Keratinocyte (primary cell): Measurements from ENCODE around the gene ESR2. TPM values are rescaled to one million over a fixed set of nuclear protein-coding genes. Genes with fewer than 3 reads are reported as not detected.
"Not testable (repeated sequence)": the region's sequence is repeated elsewhere in the genome, so short reads cannot be mapped to it uniquely, and the experiment has no call there.

Experiments used
- DNase-seq: peaks from one replicate; pipeline ENCODE4 v3.0.0-alpha.2; 2011; ENCODE audit warnings: low read depth, missing footprints, low spot score
- FAIRE-seq: peaks from 2 replicates; lab custom pipeline; 2011; peaks lifted over from hg19 to GRCh38; lab: Jason Lieb, UNC
- H2AFZ ChIP-seq: 2 replicates; pipeline ENCODE4 v1.6.0; 2012; ENCODE audit warnings: low read length, control low read depth, inconsistent platforms; ENCODE audit not compliant: control insufficient read depth
- H3K27ac ChIP-seq: 2 replicates; pipeline ENCODE4 v1.5.1; 2011; ENCODE audit warnings: low read length; ENCODE audit not compliant: control insufficient read depth, insufficient read depth
- H3K27me3 ChIP-seq: 3 replicates; pipeline ENCODE4 v1.6.0; 2011; ENCODE audit warnings: low read length; ENCODE audit not compliant: control insufficient read depth, insufficient read depth; ENCODE audit errors: extremely low read depth
- H3K36me3 ChIP-seq, 2 experiments: 2 replicates in 1 of 2; 3 replicates in 1 of 2; pipeline ENCODE4 v1.5.1; 2011; ENCODE audit warnings: low read length in 2 of 2, mild to moderate bottlenecking in 1 of 2; ENCODE audit not compliant: control insufficient read depth in 2 of 2, insufficient read depth in 2 of 2; ENCODE audit errors: extremely low read depth in 1 of 2
- H3K4me1 ChIP-seq: 3 replicates; pipeline ENCODE4 v1.5.1; 2011; ENCODE audit warnings: low read length; ENCODE audit not compliant: control insufficient read depth, insufficient read depth; ENCODE audit errors: extremely low read depth
- H3K4me2 ChIP-seq: 3 replicates; pipeline ENCODE4 v1.6.0; 2011; ENCODE audit warnings: low read depth, low read length; ENCODE audit not compliant: control insufficient read depth, insufficient read depth; ENCODE audit errors: extremely low read depth
- H3K4me3 ChIP-seq, 3 experiments: fragments of 200-600 bp in 1 of 3; sonication (generic) in 1 of 3; 2 replicates in 2 of 3; 3 replicates in 1 of 3; pipeline ENCODE4 v1.5.1; 2011 to 2016; ENCODE audit warnings: low read length in 3 of 3, mild to moderate bottlenecking in 3 of 3, control low read depth in 2 of 3, inconsistent platforms in 1 of 3, low read depth in 1 of 3, mixed read lengths in 1 of 3, mixed run types in 1 of 3, moderate library complexity in 1 of 3; ENCODE audit not compliant: control insufficient read depth in 2 of 3, insufficient read depth in 2 of 3; ENCODE audit errors: extremely low read depth in 1 of 3
- H3K79me2 ChIP-seq: 2 replicates; pipeline ENCODE4 v1.6.0; 2012; ENCODE audit warnings: low read length; ENCODE audit not compliant: control insufficient read depth, insufficient read depth
- H3K9ac ChIP-seq: 3 replicates; pipeline ENCODE4 v1.6.0; 2011; ENCODE audit warnings: low read length; ENCODE audit not compliant: control insufficient read depth, insufficient read depth; ENCODE audit errors: extremely low read depth
- H3K9me1 ChIP-seq: 3 replicates; pipeline ENCODE4 v1.6.0; 2011; ENCODE audit warnings: low read length; ENCODE audit not compliant: control insufficient read depth, insufficient read depth; ENCODE audit errors: extremely low read depth
- H3K9me3 ChIP-seq: 2 replicates; pipeline ENCODE4 v1.5.1; 2012; ENCODE audit warnings: low read depth, low read length; ENCODE audit not compliant: control insufficient read depth
- H4K20me1 ChIP-seq: 3 replicates; pipeline ENCODE4 v1.6.0; 2011; ENCODE audit warnings: low read length; ENCODE audit not compliant: control insufficient read depth, insufficient read depth; ENCODE audit errors: extremely low read depth
- CTCF ChIP-seq, 3 experiments: IDR thresholded peaks in 1 of 3; conservative IDR thresholded peaks in 1 of 3; optimal IDR thresholded peaks in 1 of 3; 2 replicates in 2 of 3; 3 replicates in 1 of 3; pipeline versions ENCODE3 to v1.5.1; 2011; ENCODE audit warnings: low read length in 3 of 3, mild to moderate bottlenecking in 3 of 3, moderate library complexity in 2 of 3, control low read depth in 1 of 3, inconsistent platforms in 1 of 3; ENCODE audit not compliant: insufficient read depth in 2 of 3; ENCODE audit errors: extremely low read depth in 1 of 3
- EZH2 ChIP-seq: IDR thresholded peaks from one replicate; pipeline ENCODE4 v1.6.1; 2012; ENCODE audit warnings: inconsistent platforms, mild to moderate bottlenecking, low read length, moderate library complexity
- dilution Hi-C: fragments of 300-500 bp; cut with MboI; formaldehyde crosslinking; loops from one replicate; pipeline ENCODE4 v1.7.0; 2020; ENCODE audit warnings: low sequenced_read_pairs; ENCODE audit not compliant: extremely low pct_ligation_motif_present
- polyA plus RNA-seq, 5 experiments: library from polyadenylated mRNA; depleted of rRNA in 3 of 5; stranded (reverse) in 3 of 5; stranded (forward) in 1 of 5; unstranded in 1 of 5; fragments of >200 nt; gene quantifications; 1 replicate in 1 of 5; 2 replicates in 3 of 5; 3 replicates in 1 of 5; pipeline versions ENCODE4 v1.2.1 to v1.2.3, GENCODE V29; 2011 to 2012; ENCODE audit warnings: missing spikeins in 2 of 5, low read depth in 1 of 5, low replicate concordance in 1 of 5

Gene ESR2
- polyA plus RNA-seq, 1 donor (not counting 4 experiments of a cell fraction or from before 2014, with no cell fraction given): 0.03 TPM

GRCh38 chr14:64185184-64185583, 109.0 kb downstream of the ESR2 start:
- H3K4me3 ChIP-seq: no peak overlapping the region
- no peak for DNase-seq
- peaks cover 2% of the 10 kb centered on the region in 2 experiments for H3K36me3 ChIP-seq
- H3K9me3 ChIP-seq: no peaks in the 10 kb centered on the region
- TF ChIP-seq CTCF (optimal IDR thresholded peaks at IDR 0.05 in 1 of 3, IDR thresholded peaks at IDR 0.05 in 1 of 3, conservative IDR thresholded peaks at IDR 0.05 in 1 of 3; ENCODE audit: extremely low read depth in 1 of 3, insufficient read depth in 2 of 3, low read length in 3 of 3): no peak
- TF ChIP-seq EZH2: no peak
- no peak overlapping the region for H3K4me2 ChIP-seq
- no peaks in the 10 kb centered on the region for H3K27me3 ChIP-seq
- no peak for FAIRE-seq
- H3K27ac ChIP-seq: no peak overlapping the region
- dilution Hi-C loops: no loop called here
- no peak overlapping the region for H2AFZ ChIP-seq
- no peak overlapping the region for H3K9ac ChIP-seq
- H3K4me1 ChIP-seq: no peaks in the 10 kb centered on the region
- no peaks in the 10 kb centered on the region for H3K79me2 ChIP-seq
- H4K20me1 ChIP-seq: no peaks in the 10 kb centered on the region
- peaks cover 2% of the 10 kb centered on the region for H3K9me1 ChIP-seq

GRCh38 chr14:64184103-64184729, 110.0 kb downstream of the ESR2 start:
- dilution Hi-C loops: no loop called here
- no peak overlapping the region for H3K27ac ChIP-seq
- TF ChIP-seq CTCF (optimal IDR thresholded peaks at IDR 0.05 in 1 of 3, IDR thresholded peaks at IDR 0.05 in 1 of 3, conservative IDR thresholded peaks at IDR 0.05 in 1 of 3; ENCODE audit: extremely low read depth in 1 of 3, insufficient read depth in 2 of 3, low read length in 3 of 3): no peak
- TF ChIP-seq EZH2: no peak
- no peak for DNase-seq
- H3K4me2 ChIP-seq: no peak overlapping the region
- no peak overlapping the region for H2AFZ ChIP-seq
- H3K9me3 ChIP-seq: no peaks in the 10 kb centered on the region
- no peaks in the 10 kb centered on the region for H3K79me2 ChIP-seq
- H3K4me1 ChIP-seq: no peaks in the 10 kb centered on the region
- H3K9ac ChIP-seq: no peak overlapping the region
- no peaks in the 10 kb centered on the region for H3K27me3 ChIP-seq
- FAIRE-seq: no peak
- H4K20me1 ChIP-seq: no peaks in the 10 kb centered on the region
- H3K9me1 ChIP-seq: peaks cover 2% of the 10 kb centered on the region
- H3K4me3 ChIP-seq: no peak overlapping the region
- peaks cover 2% of the 10 kb centered on the region in 2 experiments for H3K36me3 ChIP-seq

GRCh38 chr14:64182908-64183307, 111.3 kb downstream of the ESR2 start:
- H3K27ac ChIP-seq, H3K9me3 ChIP-seq, H3K9ac ChIP-seq, H4K20me1 ChIP-seq, FAIRE-seq, H3K4me2 ChIP-seq, dilution Hi-C loops, DNase-seq, H3K9me1 ChIP-seq, H3K27me3 ChIP-seq, H3K36me3 ChIP-seq, H2AFZ ChIP-seq, H3K79me2 ChIP-seq, H3K4me3 ChIP-seq, H3K4me1 ChIP-seq: not testable (repeated sequence)
